GM19240 (cell line): ENCODE data around the gene SUMO2.
"Not testable (repeated sequence)": the region's sequence is repeated elsewhere in the genome, so short reads cannot be mapped to it uniquely, and the experiment has no call there.

Source experiments
- DNase-seq: peaks from one replicate; pipeline ENCODE4 v3.0.0; 2011; ENCODE audit warnings: low spot score; ENCODE audit not compliant: insufficient read length

Gene SUMO2

GRCh38 chr17:75181608-75182318 lies 996 bp downstream of the SUMO2 start:
- DNase-seq = no peak

- DNase-seq = no peak
Observed at GRCh38 chr17:75181110-75181509, 1.6 kb downstream of the SUMO2 start.

- DNase-seq = no peak
Observed at GRCh38 chr17:75178453-75178852, 4.3 kb downstream of the SUMO2 start.

- DNase-seq = no peak
Observed at GRCh38 chr17:75176625-75177024, 6.1 kb downstream of the SUMO2 start.

- DNase-seq = no peak
Observed at GRCh38 chr17:75174996-75175395, 7.8 kb downstream of the SUMO2 start.

GRCh38 chr17:75173526-75173925 lies 9.2 kb downstream of the SUMO2 start:
- no peak for DNase-seq

GRCh38 chr17:75168998-75169397 lies 13.8 kb downstream of the SUMO2 start:
- no peak for DNase-seq

- DNase-seq = not testable (repeated sequence)
Observed at GRCh38 chr17:75164606-75165005, 18.2 kb downstream of the SUMO2 start.

GRCh38 chr17:75163074-75163473 lies 19.7 kb downstream of the SUMO2 start:
- no peak for DNase-seq

GRCh38 chr17:75160211-75160610 lies 22.5 kb downstream of the SUMO2 start:
- DNase-seq = no peak

GRCh38 chr17:75159196-75160031 lies 23.3 kb downstream of the SUMO2 start:
- DNase-seq = no peak

GRCh38 chr17:75158480-75158879 lies 24.3 kb downstream of the SUMO2 start:
- not testable (repeated sequence) for DNase-seq

GRCh38 chr17:75155191-75155601 lies 27.6 kb downstream of the SUMO2 start:
- DNase-seq = no peak

GRCh38 chr17:75154195-75155106 lies 28.3 kb downstream of the SUMO2 start, which contains the start of gene JPT1:
TSS of gene JPT1 (minus strand) at chr17:75154512. CDS start at chr17:75154397, 115 bp downstream.
- peak; percentile 96 for DNase-seq

- no peak for DNase-seq
Observed at GRCh38 chr17:75153780-75154194, 29.0 kb downstream of the SUMO2 start.

GRCh38 chr17:75152922-75153779 lies 29.6 kb downstream of the SUMO2 start:
- no peak for DNase-seq

- no peak for DNase-seq
Observed at GRCh38 chr17:75152523-75152921, 30.2 kb downstream of the SUMO2 start.

- no peak for DNase-seq
Observed at GRCh38 chr17:75151930-75152329, 30.8 kb downstream of the SUMO2 start.

- no peak for DNase-seq
Observed at GRCh38 chr17:75147878-75148546, 34.7 kb downstream of the SUMO2 start.

GRCh38 chr17:75146592-75146991 lies 36.2 kb downstream of the SUMO2 start:
- DNase-seq = no peak
